B cell (primary cell): ENCODE measurements around the gene MYZAP.

Experiments
- CTCF ChIP-seq: fragments of 200-600 bp; IDR thresholded peaks from one replicate; pipeline ENCODE4 v1.8.0; 2022; ENCODE audit warnings: antibody characterized with exemption, mild to moderate bottlenecking
- EZH2 ChIP-seq: IDR thresholded peaks from 2 replicates; pipeline ENCODE4 v1.6.1; 2012; ENCODE audit warnings: borderline replicate concordance, low read depth, mild to moderate bottlenecking, moderate library complexity, low read length; ENCODE audit not compliant: insufficient read depth, poor library complexity, severe bottlenecking

- TF ChIP-seq CTCF: no peak
- TF ChIP-seq EZH2: no peak
These were observed 36.9 kb upstream of the MYZAP start for GRCh38 chr15:57554812-57555179.
